ENCODE measurements around the gene RC3H2.

DNA sequence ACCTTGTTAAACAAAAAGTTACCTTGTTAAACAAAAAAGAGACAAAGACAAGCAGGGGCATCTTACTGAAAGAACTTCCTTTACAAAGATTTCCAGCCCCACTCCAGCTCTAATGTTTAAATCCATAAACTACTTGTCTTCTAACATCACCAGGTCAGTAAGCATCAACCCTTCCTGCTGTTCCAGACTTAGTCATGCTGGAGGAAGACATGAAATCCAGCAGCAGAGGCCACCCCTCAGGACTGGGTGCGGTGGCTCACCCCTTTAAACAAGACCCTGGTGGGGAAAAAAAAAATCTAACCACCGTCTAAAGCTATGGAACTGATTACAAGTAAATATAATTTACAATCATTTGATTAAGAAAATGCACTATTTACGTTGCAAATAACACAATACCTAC lies 85.8 kb downstream of the RC3H2 start:
- TF ChIP-seq CTCF (IDR thresholded peaks at IDR 0.05) = no peak
- no peak for TF ChIP-seq POLR2A (IDR thresholded peaks at IDR 0.05)

Data from Peyer's patch (tissue), 4 donors.